Parathyroid adenoma (tissue), 2 donors: ENCODE data around the gene TMEM120B.
A peak's percentile ranks its signal among the peaks of the same experiment; 100 is the strongest.
"Not testable (repeated sequence)": the region's sequence is repeated elsewhere in the genome, so short reads cannot be mapped to it uniquely, and the experiment has no call there.

ENCODE experiments used
- H2AFZ ChIP-seq: fragments of 300-600 bp; sonication (generic); one replicate; pipeline ENCODE4 v1.7.0; 2017; ENCODE audit warnings: antibody characterized with exemption, mild to moderate bottlenecking
- H3K27ac ChIP-seq: fragments of 300-600 bp; sonication (generic); one replicate; pipeline ENCODE4 v1.7.0; 2017
- H3K27me3 ChIP-seq: fragments of 300-600 bp; sonication (generic); one replicate; pipeline ENCODE4 v1.7.0; 2017; ENCODE audit warnings: low read length; ENCODE audit not compliant: control insufficient read depth, insufficient read depth
- H3K36me3 ChIP-seq: fragments of 300-600 bp; sonication (generic); one replicate; pipeline ENCODE4 v1.7.0; 2017; ENCODE audit warnings: low read length; ENCODE audit not compliant: control insufficient read depth, insufficient read depth
- H3K4me1 ChIP-seq: fragments of 300-600 bp; sonication (generic); one replicate; pipeline ENCODE4 v1.7.0; 2017; ENCODE audit warnings: control low read depth
- H3K4me2 ChIP-seq: fragments of 300-600 bp; sonication (generic); one replicate; pipeline ENCODE4 v1.7.0; 2017; ENCODE audit warnings: low read length
- H3K4me3 ChIP-seq: fragments of 300-600 bp; sonication (generic); one replicate; pipeline ENCODE4 v1.7.0; 2017; ENCODE audit warnings: low read depth, low read length
- H3K79me2 ChIP-seq: fragments of 300-600 bp; sonication (generic); one replicate; pipeline ENCODE4 v1.7.0; 2017; ENCODE audit warnings: control low read depth
- H3K9ac ChIP-seq: fragments of 300-600 bp; sonication (generic); one replicate; pipeline ENCODE4 v1.7.0; 2017; ENCODE audit warnings: mild to moderate bottlenecking
- H3K9me3 ChIP-seq: fragments of 300-600 bp; sonication (generic); one replicate; pipeline ENCODE4 v1.7.0; 2017; ENCODE audit warnings: low read length; ENCODE audit not compliant: control insufficient read depth
- CTCF ChIP-seq: fragments of 300-600 bp; sonication (generic); IDR thresholded peaks from one replicate; pipeline ENCODE4 v1.7.0; 2017; ENCODE audit warnings: antibody characterized with exemption, mild to moderate bottlenecking
- donor health status: primary hyperparathyroidism.

Gene TMEM120B

GRCh38 chr12:121688966-121689365 is 23.6 kb upstream of the TMEM120B start:
- no peaks in the 10 kb centered on the region for H3K9me3 ChIP-seq
- H3K27me3 ChIP-seq, result no peaks in the 10 kb centered on the region
- H3K36me3 ChIP-seq, result no peaks in the 10 kb centered on the region
- H3K4me2 ChIP-seq, result no peak overlapping the region
- no peak overlapping the region for H3K27ac ChIP-seq
- no peak overlapping the region for H3K4me3 ChIP-seq
- no peak for TF ChIP-seq CTCF
- no peaks in the 10 kb centered on the region for H3K4me1 ChIP-seq
- no peaks in the 10 kb centered on the region for H3K79me2 ChIP-seq
- H3K9ac ChIP-seq, result no peak overlapping the region
- H2AFZ ChIP-seq, result no peak overlapping the region

GRCh38 chr12:121689430-121689829 is 23.1 kb upstream of the TMEM120B start:
- Histone ChIP-seq H3K36me3 (no peaks in the 10 kb centered on the region), H3K79me2 (no peaks in the 10 kb centered on the region), H3K4me1 (no peaks in the 10 kb centered on the region), H2AFZ (no peak overlapping the region), H3K27me3 (no peaks in the 10 kb centered on the region), H3K9me3 (no peaks in the 10 kb centered on the region), H3K4me3 (no peak overlapping the region), H3K4me2 (no peak overlapping the region), H3K27ac (no peak overlapping the region), H3K9ac (no peak overlapping the region)
- TF ChIP-seq CTCF, result no peak

- H3K9me3 ChIP-seq, H3K36me3 ChIP-seq, H2AFZ ChIP-seq, H3K4me1 ChIP-seq, H3K27me3 ChIP-seq, H3K9ac ChIP-seq, H3K4me2 ChIP-seq, H3K4me3 ChIP-seq, H3K79me2 ChIP-seq, H3K27ac ChIP-seq: not testable (repeated sequence)
Measured at GRCh38 chr12:121692744-121693143, 19.8 kb upstream of the TMEM120B start.

GRCh38 chr12:121693155-121693687 is 19.3 kb upstream of the TMEM120B start:
- Histone ChIP-seq H3K9me3 (no peaks in the 10 kb centered on the region), H3K9ac (no peak overlapping the region), H2AFZ (no peak overlapping the region), H3K27me3 (no peaks in the 10 kb centered on the region), H3K4me1 (no peaks in the 10 kb centered on the region), H3K27ac (no peak overlapping the region), H3K79me2 (no peaks in the 10 kb centered on the region), H3K4me2 (no peak overlapping the region), H3K36me3 (no peaks in the 10 kb centered on the region), H3K4me3 (no peak overlapping the region)
- no peak for TF ChIP-seq CTCF

GRCh38 chr12:121697093-121697698 is 15.4 kb upstream of the TMEM120B start:
- peak overlapping the region; percentile 1 for H3K4me3 ChIP-seq

GRCh38 chr12:121697861-121698260 is 14.7 kb upstream of the TMEM120B start:
- H3K4me1 ChIP-seq, H3K36me3 ChIP-seq, H3K9me3 ChIP-seq, H3K27me3 ChIP-seq, H3K4me2 ChIP-seq, H3K27ac ChIP-seq, H3K4me3 ChIP-seq, H3K79me2 ChIP-seq, H2AFZ ChIP-seq, H3K9ac ChIP-seq: not testable (repeated sequence)

More at GRCh38 chr12:121697093-121697698, 15.4 kb upstream of the TMEM120B start:
- Histone ChIP-seq H3K9me3 (no peaks in the 10 kb centered on the region), H3K4me2 (peak overlapping the region; percentile 38), H3K9ac (no peak overlapping the region), H2AFZ (peak overlapping the region; percentile 58), H3K36me3 (no peaks in the 10 kb centered on the region), H3K4me1 (no peaks in the 10 kb centered on the region), H3K79me2 (no peaks in the 10 kb centered on the region), H3K27me3 (no peaks in the 10 kb centered on the region), H3K27ac (no peak overlapping the region)
- peak; percentile 70 for TF ChIP-seq CTCF
